Thyroid gland (tissue), 4 donors: Measurements from ENCODE around the gene C1orf232.

Experiments used
- CTCF ChIP-seq, 6 experiments: fragments of 200-600 bp in 3 of 6; fragments of 450-650 bp in 3 of 6; sonication (generic) in 3 of 6; IDR thresholded peaks; one replicate each; pipeline ENCODE4 v1.5.1; 2016 to 2019; ENCODE audit warnings: antibody characterized with exemption in 6 of 6, mild to moderate bottlenecking in 2 of 6, inconsistent platforms in 1 of 6, moderate library complexity in 1 of 6
- POLR2A ChIP-seq, 2 donors: fragments of 450-650 bp; IDR thresholded peaks; one replicate each; pipeline ENCODE4 v1.6.1; 2017; ENCODE audit warnings: antibody characterized with exemption in 2 of 2, mild to moderate bottlenecking in 2 of 2, moderate library complexity in 1 of 2

- TF ChIP-seq CTCF (IDR thresholded peaks at IDR 0.05) (no peak), POLR2A (IDR thresholded peaks at IDR 0.05) (no peak)
Observed at GRCh38 chr1:26184883-26185282, 16.1 kb upstream of the C1orf232 start.
